ENCODE results near the gene VANGL1.

GRCh38 chr1:115690972-115691371 is 49.2 kb downstream of the VANGL1 start:
- TF ChIP-seq CTCF (IDR thresholded peaks at IDR 0.05) (no peak), EZH2phosphoT487 (IDR thresholded peaks at IDR 0.05) (no peak), EZH2 (IDR thresholded peaks at IDR 0.05) (no peak)

All from neural progenitor cell (in vitro differentiated cells).